Inflammatory macrophage (primary cell): ENCODE measurements around the gene HM13.
"Not testable (repeated sequence)": the region's sequence is repeated elsewhere in the genome, so short reads cannot be mapped to it uniquely, and the experiment has no call there.

Source experiments
- DNase-seq, 2 donors: peaks; one replicate each; pipeline ENCODE4 v3.0.0-alpha.2; 2020 to 2022

Gene HM13

DNA sequence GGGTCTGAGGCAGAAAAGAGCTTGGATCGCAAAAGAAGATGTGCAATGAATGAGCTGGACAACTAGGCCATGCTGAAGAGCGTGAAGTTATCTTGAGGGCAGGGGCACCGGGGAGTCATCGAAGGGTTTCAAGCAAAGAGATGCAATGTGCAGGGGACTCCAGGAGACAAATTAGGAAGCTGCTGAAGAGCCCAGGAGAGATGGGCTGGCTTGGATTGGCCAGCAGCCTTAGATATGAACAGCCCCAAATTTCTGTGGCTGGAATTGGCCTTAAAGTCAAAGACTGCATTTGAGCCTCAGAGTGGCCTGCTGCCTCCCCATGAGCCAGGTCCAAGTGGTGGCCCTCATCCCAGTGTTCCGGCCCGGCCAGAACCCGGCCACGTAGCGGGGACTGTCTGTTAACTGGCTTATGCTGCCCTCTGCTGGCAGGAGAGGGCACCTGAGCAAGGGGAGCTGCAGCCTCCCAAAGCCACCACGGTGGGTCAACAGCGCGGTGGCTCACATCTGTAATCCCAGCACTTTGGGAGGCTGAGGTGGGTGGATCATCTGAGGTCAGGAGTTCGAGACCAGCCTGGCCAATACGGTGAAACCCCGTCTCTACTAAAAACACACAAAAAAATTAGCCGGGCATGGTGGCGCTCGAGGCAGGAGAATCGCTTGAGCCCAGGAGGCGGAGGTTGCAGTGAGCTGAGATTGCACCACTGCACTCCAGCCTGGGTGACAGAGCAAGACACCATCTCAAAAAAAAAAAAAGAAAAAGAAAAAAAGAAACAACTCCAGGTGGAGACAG, 11.2 kb upstream of the HM13 start:
- DNase-seq, result peak; percentile 71 to 80

DNA sequence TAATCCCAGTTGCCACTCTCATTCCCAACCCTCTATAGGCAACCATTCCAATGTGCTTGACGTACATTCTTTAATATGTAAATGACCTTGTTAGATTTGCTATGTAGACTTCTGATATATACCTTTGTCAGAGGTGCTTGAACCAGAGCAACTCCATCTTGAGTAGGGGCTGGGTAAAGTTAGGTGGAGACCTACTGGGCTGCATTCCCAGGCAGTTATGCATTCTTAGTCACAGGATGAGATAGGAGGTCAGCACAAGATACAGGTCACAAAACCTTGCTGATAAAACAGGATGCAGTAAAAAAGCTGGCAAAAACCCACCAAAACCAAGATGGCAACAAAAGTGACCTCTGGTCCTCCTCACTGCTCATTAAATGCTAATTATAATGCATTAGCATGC, 8.3 kb upstream of the HM13 start:
- DNase-seq, result no peak

- DNase-seq, result no peak
Observed at GRCh38 chr20:31508517-31509244, 5.6 kb upstream of the HM13 start.

DNA sequence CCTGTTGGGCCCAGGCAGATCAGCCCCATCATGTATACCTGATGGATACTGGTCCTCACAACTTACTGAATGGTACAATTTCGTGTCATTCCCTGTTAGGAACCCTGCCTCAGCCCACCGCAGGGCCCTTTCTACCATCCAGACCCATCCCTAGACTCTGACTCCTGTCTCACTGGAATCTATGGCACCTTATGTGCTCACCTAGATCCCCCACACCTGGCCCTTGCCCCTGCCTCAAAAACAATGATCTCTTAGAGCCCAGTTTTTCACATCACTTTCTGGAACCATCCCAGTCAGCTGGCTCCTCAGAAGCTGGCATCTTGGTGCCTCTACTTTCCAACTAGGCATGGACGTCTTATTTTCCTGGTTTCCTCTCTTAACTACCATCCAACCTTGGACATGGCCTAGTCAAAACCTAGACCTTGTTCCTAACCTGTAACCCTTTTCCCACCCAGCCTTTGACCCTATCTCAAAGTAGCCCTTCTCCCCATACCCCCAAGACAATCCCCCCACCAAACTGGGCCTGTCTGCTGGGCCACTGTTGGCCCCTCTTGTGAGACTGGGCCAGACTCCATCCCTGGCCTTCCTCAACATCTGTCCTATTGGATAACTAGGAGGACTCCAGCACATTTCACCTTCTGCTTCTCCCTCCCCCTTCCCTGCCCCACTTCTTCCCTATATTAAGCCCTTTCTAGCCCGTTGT, 981 bp downstream of the HM13 start:
- no peak for DNase-seq

DNA sequence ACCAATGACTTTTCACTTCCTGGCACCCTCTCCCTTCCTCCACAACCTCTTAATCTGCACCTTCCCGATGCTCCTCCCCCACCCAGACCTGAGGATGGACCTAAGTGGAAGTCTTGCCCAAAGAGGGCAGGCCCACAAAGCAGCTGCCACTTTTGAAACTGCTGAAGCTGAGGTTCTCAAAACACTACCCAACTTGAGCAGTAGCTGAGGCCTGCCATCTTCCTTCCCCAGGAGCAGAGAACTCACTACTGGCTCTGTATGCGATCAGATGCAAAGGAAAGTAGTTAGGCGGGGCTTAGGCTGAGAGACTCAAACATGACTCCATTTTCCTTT, 1.5 kb downstream of the HM13 start:
- peak; percentile 41 to 58 for DNase-seq

DNA sequence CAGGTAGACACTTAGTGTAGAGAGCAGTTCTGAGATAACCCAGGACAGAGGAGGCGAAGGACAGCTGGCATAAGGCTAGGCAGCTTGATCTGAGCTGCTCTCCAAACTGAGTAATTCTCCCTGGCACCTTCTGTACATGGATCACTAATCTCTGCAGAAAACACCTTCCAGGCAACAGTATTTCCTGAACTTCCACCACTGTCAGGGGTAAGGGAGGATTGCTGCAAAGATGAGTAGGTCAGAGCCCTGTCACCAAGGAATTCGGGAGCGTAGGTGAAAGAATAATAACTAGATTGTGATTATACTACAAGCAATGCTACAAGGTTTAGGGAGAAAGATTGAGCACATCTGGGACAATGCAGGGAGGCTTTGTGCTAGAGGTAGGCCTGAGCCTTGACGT, 1.9 kb downstream of the HM13 start:
- no peak for DNase-seq

DNA sequence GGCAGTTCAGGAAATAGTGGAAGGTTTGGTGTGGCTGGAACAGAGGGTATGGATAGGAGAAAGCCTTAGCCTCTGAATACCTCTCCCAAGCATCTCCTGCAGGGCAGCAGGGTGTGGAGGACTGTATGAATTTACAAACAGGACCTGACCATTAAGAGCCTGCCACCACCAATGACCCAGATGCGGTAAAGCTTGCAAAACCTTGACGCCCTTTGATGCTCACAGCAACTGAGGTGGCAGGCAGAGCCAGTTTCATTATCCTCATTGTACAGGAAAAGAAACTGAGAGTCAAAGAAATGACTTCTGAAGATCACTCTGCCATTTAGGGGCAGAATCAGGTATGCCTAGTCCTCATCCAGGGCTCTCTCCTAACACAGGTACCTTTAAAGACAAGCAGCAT, 2.4 kb downstream of the HM13 start:
- DNase-seq, result no peak

DNA sequence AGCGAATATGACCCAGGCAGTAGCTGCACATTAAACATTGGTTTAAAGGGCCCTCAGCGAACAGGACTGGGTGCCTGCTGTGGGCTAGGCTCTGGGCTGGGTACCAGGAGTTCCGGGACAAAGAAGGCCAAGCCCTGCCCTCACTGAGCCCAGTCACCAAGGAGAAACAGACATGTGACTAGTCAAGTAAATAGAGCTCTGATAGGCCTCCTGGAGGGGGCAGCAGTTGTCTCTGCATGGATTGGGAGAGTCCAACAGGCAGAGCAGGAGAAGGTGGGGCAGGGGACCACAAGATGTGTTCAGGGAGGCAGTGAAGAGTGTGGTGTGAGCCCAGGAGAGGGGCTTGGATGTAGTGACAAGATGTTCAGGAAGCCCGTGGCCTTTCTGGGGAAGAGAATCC, 3.1 kb downstream of the HM13 start:
- peak; percentile 64 to 79 for DNase-seq

- DNase-seq, result peak; percentile 80 to 90
Observed at GRCh38 chr20:31521267-31521666, 7.0 kb downstream of the HM13 start.

DNA sequence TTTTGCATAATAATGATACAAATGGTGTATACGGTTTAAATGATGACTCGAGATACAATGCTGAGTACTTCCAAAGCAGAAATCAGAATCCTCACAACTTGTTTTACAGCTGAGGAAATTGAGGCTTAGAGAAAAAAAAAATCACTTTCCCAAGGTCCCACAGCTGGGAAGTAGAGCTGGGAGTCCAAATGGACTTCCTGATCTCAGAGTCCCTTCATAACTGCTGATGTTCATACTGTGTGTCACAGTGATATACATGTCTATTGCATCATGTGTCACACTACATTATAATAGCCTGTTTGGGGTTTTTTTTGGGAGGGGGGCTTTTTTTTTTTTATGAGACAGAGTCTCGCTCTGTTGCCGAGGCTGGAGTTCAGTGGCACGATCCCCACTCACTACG, 8.5 kb downstream of the HM13 start:
- DNase-seq, result peak; percentile 62 to 70

GRCh38 chr20:31523361-31524283, 9.4 kb downstream of the HM13 start:
- peak; percentile 94 to 95 for DNase-seq

GRCh38 chr20:31527266-31527665, 13.0 kb downstream of the HM13 start:
- no peak for DNase-seq

DNA sequence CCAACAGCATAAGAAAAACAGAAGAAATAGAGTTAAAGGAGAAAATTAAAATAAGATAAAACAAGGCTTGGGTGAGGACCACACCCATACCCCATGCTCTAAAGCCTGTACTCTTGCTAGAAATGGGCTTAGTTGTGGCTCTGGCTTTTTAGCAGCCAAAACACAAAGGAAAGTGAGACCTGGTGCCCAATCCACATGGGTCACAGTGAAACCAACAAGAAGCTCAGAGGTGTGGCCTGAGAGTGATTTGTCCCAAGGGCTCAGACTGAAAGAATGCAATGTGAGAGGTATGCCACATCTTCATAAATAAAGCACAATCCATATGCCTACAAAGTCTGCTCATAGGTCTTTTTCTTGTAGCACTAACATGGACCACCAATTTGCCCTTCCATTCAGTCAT, 21.1 kb downstream of the HM13 start:
- DNase-seq, result no peak

DNA sequence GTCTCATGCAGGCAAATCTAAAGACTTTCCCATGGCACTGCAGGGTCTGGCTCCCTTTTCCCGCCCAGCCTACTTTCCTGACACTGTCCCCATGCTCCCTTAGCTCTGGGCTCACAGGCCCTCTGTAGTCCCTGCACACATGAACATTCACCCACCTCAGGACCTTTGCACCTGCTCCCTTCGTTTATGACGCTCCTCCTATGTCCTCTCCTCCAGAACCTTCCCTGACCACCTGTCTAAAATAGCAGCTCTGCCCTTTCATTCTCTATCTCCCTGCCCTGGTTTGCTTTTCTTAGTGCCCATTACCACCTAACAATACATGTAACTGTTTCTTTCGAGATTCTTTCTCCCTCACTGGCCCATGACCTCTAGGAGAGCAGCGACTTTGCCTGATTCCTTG, 22.3 kb downstream of the HM13 start:
- no peak for DNase-seq

DNA sequence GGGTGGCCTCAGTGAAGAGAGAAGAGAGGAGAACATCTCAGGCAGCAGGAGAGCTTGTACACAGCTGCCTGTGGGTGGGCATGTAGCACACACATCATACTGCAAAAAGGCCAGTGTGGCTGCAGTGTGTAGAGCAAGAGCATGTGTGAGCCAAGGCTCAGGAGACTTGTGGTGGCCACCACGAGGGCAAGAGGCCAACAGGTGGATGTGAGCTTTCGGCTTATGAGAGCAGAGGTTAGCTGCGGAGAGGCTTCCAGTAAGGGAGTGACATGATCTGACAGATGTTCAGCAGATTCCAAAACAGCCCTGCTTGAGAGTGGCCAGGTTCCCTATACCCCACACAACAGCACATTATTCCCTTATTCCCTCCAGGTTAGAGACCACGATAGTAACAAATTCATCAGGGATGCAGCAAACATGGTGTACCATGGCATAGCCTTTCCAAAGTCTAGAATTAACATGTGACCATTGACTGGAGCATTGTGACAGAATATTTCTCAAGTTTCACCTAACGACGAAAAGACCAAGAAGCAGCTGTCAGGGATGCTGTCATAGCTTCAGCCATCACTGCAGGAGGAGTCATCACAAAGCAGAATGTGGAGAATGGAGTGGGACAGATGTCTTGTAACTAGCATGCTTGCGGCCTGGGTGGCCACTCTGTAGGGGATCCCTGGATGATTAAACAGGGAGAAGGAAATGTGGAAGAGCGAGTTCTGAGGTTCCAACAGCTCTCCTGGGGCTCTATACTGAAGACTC, 23.1 kb downstream of the HM13 start:
- DNase-seq, result peak; percentile 21 to 40

- peak; percentile 33 to 46 for DNase-seq
Observed at GRCh38 chr20:31537890-31538289, 23.6 kb downstream of the HM13 start.

GRCh38 chr20:31538326-31538725, 24.1 kb downstream of the HM13 start:
- peak; percentile 67 to 84 for DNase-seq

DNA sequence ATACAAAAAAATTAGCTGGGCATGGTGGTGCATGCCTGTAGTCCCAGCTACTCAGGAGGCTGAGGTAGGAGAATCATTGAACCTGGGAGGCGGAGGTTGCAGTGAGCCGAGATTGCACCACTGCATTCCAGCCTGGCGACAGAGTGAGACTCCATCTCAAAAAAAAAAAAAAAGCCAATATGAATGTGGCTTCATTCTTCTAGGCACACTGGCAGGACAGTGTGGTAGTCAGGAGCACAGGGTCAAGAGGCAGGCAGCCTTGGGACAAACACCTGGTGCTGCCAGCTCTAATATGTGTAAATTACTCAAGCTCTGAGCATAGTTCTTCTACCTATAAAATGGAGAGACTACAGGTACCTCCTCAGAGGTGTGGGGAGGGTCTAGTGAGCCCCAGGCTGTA, 25.4 kb downstream of the HM13 start:
- not testable (repeated sequence) for DNase-seq

GRCh38 chr20:31540406-31540805, 26.2 kb downstream of the HM13 start:
- DNase-seq, result no peak

DNA sequence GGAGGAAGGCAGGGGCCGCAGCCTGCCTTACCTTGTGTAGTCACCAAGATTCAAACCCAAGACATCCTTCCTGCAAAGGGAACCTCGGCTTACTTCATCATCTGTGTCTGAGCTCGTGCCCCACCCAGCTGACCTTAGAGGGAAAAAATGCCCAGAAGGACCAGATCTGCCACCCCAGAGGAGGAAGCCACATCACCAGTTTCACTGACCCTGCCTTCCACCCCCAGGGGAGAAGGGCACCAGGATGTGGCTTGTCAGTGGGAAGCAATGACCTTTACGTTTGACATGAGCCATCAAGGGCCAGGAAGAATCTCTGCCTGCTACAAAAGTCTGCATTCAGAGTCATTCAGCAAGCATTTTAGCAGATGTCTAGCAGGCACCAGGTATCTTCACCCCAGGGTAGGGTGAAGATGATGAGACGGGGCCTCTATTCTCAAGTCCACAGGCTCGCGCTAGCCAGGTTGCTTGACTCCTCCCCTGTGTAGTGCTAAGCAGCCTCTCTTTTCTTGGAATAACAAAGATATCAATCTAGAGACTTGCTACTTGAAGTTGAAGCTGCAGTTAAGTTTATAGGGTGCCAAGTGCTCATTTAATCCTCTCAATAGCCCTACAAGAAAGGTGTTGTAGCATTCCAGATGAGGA, 28.1 kb downstream of the HM13 start:
- peak; percentile 90 to 96 for DNase-seq

GRCh38 chr20:31542963-31543362, 28.7 kb downstream of the HM13 start:
- DNase-seq, result no peak
